Caco-2 (cell line): ENCODE measurements around the gene RASL12. TPM values are rescaled to one million over a fixed set of nuclear protein-coding genes. Genes with fewer than 3 reads are reported as not detected.
A peak's percentile ranks its signal among the peaks of the same experiment; 100 is the strongest.
"Not testable (repeated sequence)": the region's sequence is repeated elsewhere in the genome, so short reads cannot be mapped to it uniquely, and the experiment has no call there.

Experiments used
- BruUV-seq: library from RNA; stranded (reverse); fragments of 400-500 nt; replicated peaks from 2 replicates; lab custom pipeline; 2021; lab: Mats Ljungman, UMichigan
- CTCF ChIA-PET: fragments of 300-600 bp; sonication (Branson Sonifier 250); formaldehyde crosslinking; loops from one replicate; lab custom pipeline; 2022; ENCODE audit warnings: antibody characterized with exemption; lab: Charles Lee
- POLR2A ChIA-PET: fragments of 300-600 bp; sonication (Branson Sonifier 250); formaldehyde crosslinking; loops from one replicate; lab custom pipeline; 2022; ENCODE audit warnings: antibody characterized with exemption; lab: Charles Lee
- DNase-seq, 2 experiments: peaks; one replicate each; pipeline versions ENCODE4 v3.0.0 to v3.0.0-alpha.2; 2020 to 2022
- H3K27me3 ChIP-seq: replicated peaks from 2 replicates; pipeline ENCODE4 v1.6.0; 2011; ENCODE audit warnings: low read length; ENCODE audit not compliant: control insufficient read depth, insufficient read depth
- H3K36me3 ChIP-seq: 2 replicates; pipeline ENCODE4 v1.5.1; 2011; ENCODE audit warnings: low read length; ENCODE audit not compliant: control insufficient read depth, insufficient read depth
- H3K4me1 ChIP-seq: fragments of 250-450 bp; sonication (Bioruptor Pico); 2 replicates; pipeline ENCODE4 v1.5.1; 2020; ENCODE audit warnings: mild to moderate bottlenecking
- H3K4me3 ChIP-seq: 2 replicates; pipeline ENCODE4 v1.5.1; 2011; ENCODE audit warnings: low read depth, mild to moderate bottlenecking, control low read depth, low read length
- H3K9me3 ChIP-seq: fragments of 250-450 bp; sonication (Bioruptor Pico); 2 replicates; pipeline ENCODE4 v1.5.1; 2020; ENCODE audit warnings: mild to moderate bottlenecking, moderate library complexity
- H3K27ac Mint-ChIP-seq: one replicate; pipeline ENCODE4 v1.8.0; 2022; ENCODE audit warnings: mixed read lengths; ENCODE audit not compliant: unreplicated experiment
- H3K27me3 Mint-ChIP-seq: one replicate; pipeline ENCODE4 v1.8.0; 2022; ENCODE audit warnings: mixed read lengths; ENCODE audit not compliant: insufficient read depth, unreplicated experiment
- H3K36me3 Mint-ChIP-seq: one replicate; pipeline ENCODE4 v1.8.0; 2022; ENCODE audit warnings: mild to moderate bottlenecking, mixed read lengths; ENCODE audit not compliant: insufficient read depth, unreplicated experiment
- H3K4me1 Mint-ChIP-seq: one replicate; pipeline ENCODE4 v1.8.0; 2022; ENCODE audit warnings: low read depth, mixed read lengths; ENCODE audit not compliant: unreplicated experiment
- H3K4me3 Mint-ChIP-seq: one replicate; pipeline ENCODE4 v1.8.0; 2022; ENCODE audit warnings: mild to moderate bottlenecking, moderate library complexity, mixed read lengths; ENCODE audit not compliant: unreplicated experiment
- H3K9me3 Mint-ChIP-seq: one replicate; pipeline ENCODE4 v1.8.0; 2022; ENCODE audit warnings: mixed read lengths; ENCODE audit not compliant: unreplicated experiment
- CTCF ChIP-seq, 2 experiments: fragments of 200-600 bp in 1 of 2; IDR thresholded peaks; 1 replicate in 1 of 2; 2 replicates in 1 of 2; pipeline versions ENCODE4 v1.5.1 to v1.8.0; 2011 to 2022; ENCODE audit warnings: antibody characterized with exemption in 1 of 2, control low read depth in 1 of 2, inconsistent platforms in 1 of 2, low read depth in 1 of 2, low read length in 1 of 2, mild to moderate bottlenecking in 1 of 2, moderate library complexity in 1 of 2; ENCODE audit not compliant: insufficient read depth in 1 of 2, severe bottlenecking in 1 of 2, unreplicated experiment in 1 of 2
- intact Hi-C: fragments of 100-400 bp; cut with micrococcal nuclease; formaldehyde crosslinking; loops from one replicate; pipeline ENCODE4 v1.10.0; 2022; ENCODE audit not compliant: unreplicated experiment
- total RNA-seq: library from RNA; stranded (reverse); gene quantifications from 2 replicates; pipeline ENCODE4 v1.2.3, GENCODE V29; 2022

The RASL12 gene
- total RNA-seq, 1 experiment from 2014 or later, result 6.4 TPM

DNA sequence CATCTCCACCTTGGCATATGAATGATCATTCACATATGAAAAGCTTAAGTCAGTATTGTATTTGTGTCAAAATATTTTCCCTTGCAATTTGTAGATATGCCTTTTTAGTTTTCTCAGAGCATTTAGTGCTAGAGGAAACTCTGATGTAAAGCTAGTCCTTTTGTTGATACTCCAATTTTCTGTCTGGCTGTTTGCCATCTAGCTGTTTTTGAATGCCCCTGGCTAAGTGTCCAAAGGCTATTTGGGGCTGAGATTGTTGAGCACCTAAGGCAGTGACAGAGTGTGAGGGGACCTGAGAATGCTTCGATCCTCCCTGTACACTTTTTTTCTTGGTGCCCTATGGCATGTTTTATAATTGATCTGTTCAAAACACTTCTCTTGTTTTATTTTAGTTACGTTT, 19.6 kb downstream of the RASL12 start:
- CTCF ChIA-PET, result interaction anchor here (0.6 to 1.1 kb wide), 2 partner anchors 14 to 312 kb away, joined by 4 to 5 read pairs; no protein-coding TSS in a partner anchor
- H3K9me3 Mint-ChIP-seq, result no peaks in the 10 kb centered on the region

GRCh38 chr15:65044724-65045481, 22.9 kb downstream of the RASL12 start, which contains the start of gene SLC51B:
TSS of gene SLC51B (plus strand) at chr15:65045387. CDS start at chr15:65050005, 4,618 bp downstream.
- peak within 1 kb of the TSS; percentile 70 for H3K27ac Mint-ChIP-seq
- intact Hi-C loops, result loop anchor here (1.0 kb wide), 3 partner anchors 9 to 44 kb away; no protein-coding TSS in a partner anchor

More for the DNA sequence above, 19.6 kb downstream of the RASL12 start:
- Mint-ChIP-seq H3K27ac (no peak overlapping the region), H3K4me1 (peaks cover 33% of the 10 kb centered on the region), H3K27me3 (no peaks in the 10 kb centered on the region), H3K4me3 (no peak overlapping the region), H3K36me3 (peaks cover 7% of the 10 kb centered on the region)
- H3K27me3 ChIP-seq, result no peaks in the 10 kb centered on the region
- TF ChIP-seq CTCF (IDR thresholded peaks at IDR 0.05; ENCODE audit: insufficient read depth in 1 of 2, low read depth in 1 of 2, low read length in 1 of 2, severe bottlenecking in 1 of 2, unreplicated experiment in 1 of 2), result no peak
- no peak overlapping the region for H3K4me3 ChIP-seq
- no TSS peak for BruUV-seq
- POLR2A ChIA-PET, result no interaction called here
- no peaks in the 10 kb centered on the region for H3K36me3 ChIP-seq
- intact Hi-C loops, result no loop called here
- H3K9me3 ChIP-seq, result no peaks in the 10 kb centered on the region
- H3K4me1 ChIP-seq, result peaks cover 32% of the 10 kb centered on the region
- no peak for DNase-seq

GRCh38 chr15:65044218-65044617, 23.6 kb downstream of the RASL12 start:
- peaks cover 40% of the 10 kb centered on the region for H3K4me1 Mint-ChIP-seq
- intact Hi-C loops, H3K36me3 Mint-ChIP-seq, H3K27me3 ChIP-seq, H3K36me3 ChIP-seq, H3K9me3 Mint-ChIP-seq, H3K27me3 Mint-ChIP-seq, H3K9me3 ChIP-seq, H3K4me3 ChIP-seq: not testable (repeated sequence)
- POLR2A ChIA-PET, result interaction anchor here (1.7 kb wide), 1 partner anchor 45 kb away, joined by 9 read pairs; no protein-coding TSS in a partner anchor
- BruUV-seq, result TSS peak; percentile 47
- H3K4me3 Mint-ChIP-seq, result peak overlapping the region; percentile 61
- CTCF ChIA-PET, result interaction anchor here (0.6 to 3.9 kb wide), 8 partner anchors 10 to 324 kb away, joined by 3 to 41 read pairs (median 6); no protein-coding TSS in a partner anchor
- H3K4me1 ChIP-seq, result peaks cover 61% of the 10 kb centered on the region
- DNase-seq, result peak; percentile 65 to 82
- H3K27ac Mint-ChIP-seq, result peak overlapping the region; percentile 70

More at GRCh38 chr15:65044724-65045481, 22.9 kb downstream of the RASL12 start, which contains the start of gene SLC51B:
- ChIA-PET POLR2A (interaction anchor here (0.5 to 1.7 kb wide), 4 partner anchors 8 to 141 kb away, joined by 3 to 9 read pairs (median 6); partner anchors contain the start of gene CLPX), CTCF (interaction anchor here (0.6 to 3.9 kb wide), 8 partner anchors 10 to 324 kb away, joined by 3 to 41 read pairs (median 6); no protein-coding TSS in a partner anchor)
- H3K4me1 ChIP-seq, result peaks cover 59% of the 10 kb centered on the region
- no peaks in the 10 kb centered on the region for H3K9me3 ChIP-seq
- H3K36me3 ChIP-seq, result no peaks in the 10 kb centered on the region
- no peaks in the 10 kb centered on the region for H3K27me3 ChIP-seq
- peak within 1 kb of the TSS; percentile 29 for H3K4me3 ChIP-seq
- Mint-ChIP-seq H3K27me3 (no peaks in the 10 kb centered on the region), H3K4me3 (peak within 1 kb of the TSS; percentile 61), H3K9me3 (no peaks in the 10 kb centered on the region), H3K36me3 (peaks cover 7% of the 10 kb centered on the region), H3K4me1 (peaks cover 44% of the 10 kb centered on the region)
- BruUV-seq, result no TSS peak
- DNase-seq, result peak; percentile 91 to 96
- no peak for TF ChIP-seq CTCF (IDR thresholded peaks at IDR 0.05; ENCODE audit: insufficient read depth in 1 of 2, low read depth in 1 of 2, low read length in 1 of 2, severe bottlenecking in 1 of 2, unreplicated experiment in 1 of 2)
